ENCODE data around the gene KCNK4. TPM values are rescaled to one million over a fixed set of nuclear protein-coding genes. Genes with fewer than 3 reads are reported as not detected.
A peak's percentile ranks its signal among the peaks of the same experiment; 100 is the strongest.
"Not testable (repeated sequence)": the region's sequence is repeated elsewhere in the genome, so short reads cannot be mapped to it uniquely, and the experiment has no call there.

The KCNK4 gene
- total RNA-seq: 0.17 TPM in 1 of 2 replicates, not detected in the other

DNA sequence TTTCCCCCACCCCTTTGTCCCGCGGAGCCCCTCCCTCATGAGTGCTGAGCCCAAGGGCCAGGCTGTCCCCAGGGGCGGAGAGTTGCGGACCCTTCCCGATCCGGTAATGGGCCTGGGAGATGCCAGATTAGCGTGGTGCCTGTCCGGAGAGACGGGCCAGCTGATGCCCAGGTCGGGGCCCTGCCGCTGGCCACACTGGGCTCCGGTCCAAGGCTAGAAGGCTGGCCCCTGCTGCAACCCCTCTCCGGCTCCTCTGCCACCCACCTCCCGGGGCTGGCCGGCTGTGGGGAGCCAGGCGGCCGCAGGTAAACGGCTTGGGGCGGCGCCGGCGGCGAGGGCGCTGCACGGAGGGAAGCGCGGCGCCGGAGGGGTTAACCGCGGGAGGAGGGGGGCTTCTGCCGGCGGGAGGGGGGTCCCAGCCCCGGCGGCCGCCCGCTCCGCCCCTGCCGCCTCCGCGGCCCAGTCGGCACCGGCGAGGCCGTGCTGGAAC, at the start of gene KCNK4:
Gene KCNK4, plus strand, starts transcription at position 41 of the 490 bp plus-strand sequence. CDS start 1,717 bp downstream, outside the sequence.
- no peak for DNase-seq

DNA sequence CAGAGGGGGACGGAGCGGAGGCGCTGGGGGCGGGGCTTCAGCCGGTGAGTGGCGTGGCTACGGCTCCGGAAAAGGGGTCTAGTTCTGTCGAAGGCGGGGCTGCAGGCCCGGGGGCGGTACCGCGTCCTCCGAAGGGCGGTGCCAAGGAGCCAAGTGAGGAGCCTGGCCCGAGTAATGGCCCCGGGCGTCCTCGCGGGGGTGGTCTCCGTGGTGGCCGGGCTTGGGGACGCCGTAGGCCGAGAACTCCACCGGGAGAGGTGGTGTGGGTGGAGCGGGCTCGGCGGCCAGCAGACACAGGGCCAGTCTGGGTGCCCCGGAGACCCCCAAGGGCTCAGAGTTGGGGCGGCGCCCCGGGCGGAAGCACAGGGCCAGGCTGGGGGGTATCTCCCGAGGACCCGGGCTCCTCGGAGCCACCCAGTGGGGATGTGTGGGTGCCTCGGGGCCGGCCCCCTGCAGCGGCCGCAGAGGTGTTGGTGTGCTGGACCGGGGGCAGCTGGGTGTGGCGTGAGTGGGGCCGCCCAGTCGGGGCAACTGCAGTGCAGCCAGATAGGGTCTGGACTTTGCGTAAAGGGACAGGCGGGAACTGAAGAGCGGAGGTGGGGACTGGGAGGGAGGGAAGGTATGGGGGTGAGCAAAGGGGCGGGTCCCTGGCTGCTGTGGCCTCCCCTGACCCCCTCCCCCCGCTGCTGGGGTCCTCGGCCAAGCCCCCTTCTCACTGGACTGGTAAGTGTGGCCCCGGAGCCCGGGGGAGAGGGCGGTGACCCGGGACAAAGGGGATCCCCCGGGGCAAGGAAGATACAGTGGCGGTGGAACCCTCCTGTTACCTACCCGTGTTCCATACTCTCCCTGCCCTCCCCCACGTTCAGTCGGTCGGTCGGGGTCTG, 49.4 kb upstream of the KCNK4 start:
- peak; percentile 52 for DNase-seq

- DNase-seq: no peak
These were observed 47.8 kb upstream of the KCNK4 start for GRCh38 chr11:64243236-64243854.

DNA sequence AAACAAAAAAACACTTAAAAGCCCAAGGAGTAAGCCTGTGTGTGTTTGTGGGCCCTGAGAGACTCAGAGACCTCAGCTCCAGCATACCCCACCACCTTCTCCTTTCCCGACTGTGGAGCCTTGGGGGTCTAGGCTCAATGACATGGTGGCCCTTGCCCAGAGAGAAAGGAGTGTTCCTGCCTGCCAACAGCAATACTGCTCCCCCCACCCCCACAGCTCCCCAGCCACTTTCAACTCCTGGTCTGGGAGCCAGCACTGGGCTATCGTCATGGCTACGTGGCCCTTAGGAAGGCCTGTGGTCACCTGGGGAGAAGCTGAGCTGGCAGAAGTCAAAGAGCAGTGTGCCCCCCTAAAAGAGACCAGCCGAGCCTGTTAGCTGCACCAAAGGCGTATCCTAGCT, 47.0 kb upstream of the KCNK4 start:
- no peak for DNase-seq

DNA sequence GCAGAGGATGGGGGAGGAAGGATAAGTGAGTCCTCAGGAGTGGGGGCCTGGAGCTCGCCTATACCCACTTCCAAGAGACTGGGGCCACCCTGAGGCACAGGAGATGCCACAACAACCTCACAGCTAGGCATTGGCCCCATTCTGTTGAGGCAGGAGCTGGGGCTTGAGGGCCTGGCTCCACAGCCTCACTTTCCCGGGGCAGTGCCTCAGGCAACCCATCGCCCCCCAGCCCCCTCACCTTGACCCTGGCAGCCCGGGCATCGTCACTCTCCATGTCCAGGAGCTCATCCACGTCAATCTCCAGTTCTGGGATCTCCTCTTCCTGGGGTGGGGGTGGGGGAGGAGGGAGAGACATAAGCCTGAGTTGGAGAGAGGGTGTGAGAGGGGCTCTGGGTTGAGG, 46.1 kb upstream of the KCNK4 start:
- no peak for DNase-seq

DNA sequence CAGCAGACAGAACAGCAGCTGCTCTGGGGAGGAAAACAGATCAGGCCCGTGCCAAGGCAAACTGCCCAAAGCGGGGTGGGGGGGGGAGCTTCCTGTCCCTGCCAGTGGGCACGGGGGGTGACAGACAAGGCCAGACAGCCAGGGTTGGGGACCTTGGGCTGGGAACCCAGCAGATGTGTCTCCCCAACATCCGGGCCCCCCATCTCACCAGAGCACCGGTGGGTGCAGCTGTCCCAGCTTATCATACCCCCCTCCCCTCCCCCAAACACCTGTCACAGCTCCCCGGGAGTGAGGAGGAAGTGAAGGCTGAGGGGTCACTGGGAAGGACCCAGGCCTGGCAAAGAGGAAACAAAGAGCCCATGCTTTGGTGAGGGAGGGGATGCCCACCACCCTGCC, 45.7 kb upstream of the KCNK4 start:
- peak; percentile 34 for DNase-seq

DNA sequence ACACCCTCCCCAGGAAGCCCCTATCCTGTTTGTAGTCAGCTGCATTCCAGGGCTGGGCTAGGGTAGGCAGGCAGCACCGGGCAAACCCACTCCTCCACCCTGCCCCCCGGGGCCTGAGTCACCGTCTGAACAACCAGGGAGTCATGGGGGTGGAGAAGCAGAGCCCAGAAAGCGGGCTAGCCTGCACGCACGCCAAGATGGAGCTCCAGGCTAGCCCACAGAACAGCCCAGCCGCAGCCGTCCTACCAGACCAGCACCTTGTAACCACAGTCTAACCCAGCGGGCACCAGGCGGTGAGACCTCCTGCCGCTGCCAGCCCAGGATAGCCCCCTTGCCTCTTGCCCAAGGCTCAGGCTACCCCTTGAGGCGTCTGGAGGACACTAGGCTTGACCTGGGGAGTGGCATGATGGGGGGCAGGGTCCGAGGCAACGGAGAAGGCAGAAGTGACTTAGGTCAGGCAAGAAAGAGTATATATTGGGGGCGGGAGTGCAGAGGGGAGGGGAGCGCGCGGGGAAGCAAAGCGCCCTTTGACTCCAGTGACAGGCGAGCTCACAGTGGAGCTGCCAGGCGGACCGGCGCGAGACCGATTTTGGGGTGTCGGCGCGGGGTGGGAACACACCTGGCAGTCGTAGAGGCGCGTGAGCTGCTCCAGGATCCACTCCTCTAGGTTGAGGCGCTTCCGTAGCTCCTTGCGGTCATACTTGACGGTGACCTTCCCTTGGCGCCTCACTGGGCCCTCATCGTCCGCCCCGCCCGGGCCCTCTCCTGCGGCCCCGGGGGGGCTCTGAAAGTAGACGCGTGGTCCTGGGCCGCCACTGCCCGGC, 45.1 kb upstream of the KCNK4 start:
- DNase-seq: peak; percentile 85

- not testable (repeated sequence) for DNase-seq
These were observed 44.6 kb upstream of the KCNK4 start for GRCh38 chr11:64246621-64246870.

DNA sequence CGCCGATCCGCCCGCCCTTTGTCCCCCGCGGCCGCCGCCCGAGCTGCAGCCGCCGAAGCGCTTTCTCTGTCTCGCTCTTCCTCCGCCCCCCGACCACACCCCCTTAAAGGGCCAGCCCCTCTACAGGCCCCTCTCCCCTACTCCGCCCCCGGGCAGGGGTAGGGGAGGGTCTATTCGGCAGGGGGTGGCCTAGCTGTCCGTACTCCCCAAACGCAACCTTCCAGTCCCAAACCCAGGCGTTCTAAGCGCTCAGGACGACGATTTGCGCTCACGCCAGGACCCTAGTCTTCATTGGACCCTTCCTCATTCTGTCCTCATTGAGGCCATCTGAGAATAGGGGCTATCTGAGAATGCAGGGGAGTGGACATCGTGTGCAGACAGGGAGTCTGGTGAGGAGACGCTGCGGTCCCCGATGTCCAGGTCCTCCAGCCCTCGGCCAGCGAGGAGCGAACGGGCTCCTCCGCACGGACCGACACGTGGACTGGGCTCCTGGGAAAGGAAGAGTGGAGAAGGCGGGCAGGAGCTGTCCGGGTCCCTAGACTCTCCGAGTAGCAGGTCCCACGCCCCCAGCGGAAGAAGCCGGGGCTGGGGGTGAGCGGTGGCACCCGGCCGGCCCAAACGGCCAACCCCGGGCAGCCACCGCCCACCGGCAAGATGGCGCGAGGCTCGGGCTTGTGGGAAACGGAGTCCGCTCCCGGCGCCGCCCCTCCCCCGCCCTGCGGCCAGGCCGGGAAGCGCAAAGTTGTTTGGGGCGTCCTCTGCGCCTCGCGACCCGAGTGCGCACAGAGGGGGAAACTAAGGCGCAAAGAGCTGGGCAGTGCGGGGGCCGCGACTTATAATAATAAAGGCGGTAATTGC, 44.0 kb upstream of the KCNK4 start, which contains the start of gene PPP1R14B:
Gene PPP1R14B, minus strand, starts transcription at position 73 of the 858 bp plus-strand sequence. CDS start 270 bp downstream, outside the sequence.
- DNase-seq: peak; percentile 85

- no peak for DNase-seq
These were observed 43.2 kb upstream of the KCNK4 start for GRCh38 chr11:64247729-64248531.

GRCh38 chr11:64248578-64248977, 42.5 kb upstream of the KCNK4 start:
- no peak for DNase-seq

- no peak for DNase-seq
These were observed 42.1 kb upstream of the KCNK4 start for GRCh38 chr11:64249038-64249437.

DNA sequence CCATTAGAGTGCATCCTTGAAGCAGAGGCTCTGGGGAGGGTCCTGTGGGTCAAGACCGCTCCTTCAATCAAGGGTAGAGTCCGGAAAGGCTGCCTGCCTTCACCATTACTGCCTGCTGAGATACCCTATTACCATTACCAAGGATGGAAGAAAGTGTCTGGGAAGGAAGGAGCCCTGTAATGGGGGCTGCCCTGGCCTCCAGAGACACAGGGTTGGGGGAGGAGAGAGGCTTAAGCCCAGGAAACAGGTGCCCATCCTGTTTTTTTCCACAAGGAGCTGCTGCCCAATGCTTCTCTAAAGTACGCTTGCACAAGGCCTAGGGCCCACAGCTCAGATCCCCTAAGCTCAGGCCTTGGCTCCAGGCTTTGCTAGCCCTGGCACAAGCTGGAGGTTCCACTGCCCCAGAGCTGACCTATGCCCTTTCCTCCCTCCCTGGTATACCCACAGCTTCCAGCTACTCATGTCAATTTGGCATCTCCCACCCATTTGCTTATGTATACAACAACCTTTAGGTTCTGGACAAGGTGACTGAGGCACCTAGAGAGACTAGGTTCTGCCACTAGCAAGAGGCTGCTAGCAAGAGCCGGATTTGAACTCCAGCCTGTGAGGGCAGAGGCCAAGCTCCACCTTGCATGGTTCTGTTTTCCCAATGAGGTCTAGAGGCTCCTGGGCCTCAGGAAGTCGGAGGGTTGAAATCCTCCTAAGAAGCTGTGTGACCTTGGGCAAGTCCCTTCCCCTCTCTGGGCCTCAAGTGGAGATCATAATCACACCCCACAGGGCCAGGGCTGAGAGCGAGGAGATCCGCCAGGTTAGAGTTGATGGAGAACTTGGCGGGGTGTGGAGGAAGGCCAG, 41.3 kb upstream of the KCNK4 start:
- DNase-seq: no peak

GRCh38 chr11:64250415-64251015, 40.6 kb upstream of the KCNK4 start:
- no peak for DNase-seq

DNA sequence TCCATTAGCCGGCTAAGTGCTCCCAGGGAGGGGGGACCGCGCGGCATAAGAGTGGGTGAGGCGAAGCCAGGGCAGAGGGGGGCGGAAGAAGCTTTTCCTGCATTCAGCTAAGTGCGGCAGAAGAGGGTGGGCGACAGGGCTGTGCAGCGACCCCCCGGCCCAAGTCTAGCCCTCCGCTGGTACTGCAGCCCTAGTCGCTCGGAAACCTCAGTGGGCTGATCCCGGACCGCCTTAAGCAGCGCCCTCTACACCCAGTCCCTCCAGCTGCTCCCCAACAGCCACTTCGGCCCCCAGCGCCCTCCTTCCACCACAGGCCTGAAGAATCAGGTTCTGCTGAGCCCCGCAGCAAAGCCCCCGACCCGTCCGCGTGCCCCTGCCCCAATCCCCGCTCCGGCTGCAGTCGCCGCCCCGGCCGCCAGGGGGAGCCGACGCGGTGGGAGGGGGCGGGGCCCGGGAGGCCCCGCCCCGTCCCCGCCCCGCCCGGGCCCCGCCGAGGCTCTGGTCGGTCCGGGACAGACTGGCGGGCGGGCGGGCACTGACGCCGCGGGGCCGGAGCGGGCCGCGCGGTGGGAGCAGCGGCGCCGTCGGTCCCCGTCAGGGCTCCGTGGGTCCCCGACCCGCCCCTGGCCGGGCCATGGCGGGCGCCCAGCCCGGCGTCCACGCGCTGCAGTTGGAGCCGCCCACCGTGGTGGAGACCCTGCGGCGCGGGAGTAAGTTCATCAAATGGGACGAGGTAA, 39.9 kb upstream of the KCNK4 start, which contains the start of gene PLCB3:
Gene PLCB3, plus strand, starts transcription at position 515 of the 737 bp plus-strand sequence. Its CDS starts 120 bp downstream, at position 635.
- DNase-seq: peak; percentile 66

- DNase-seq: no peak
These were observed 39.4 kb upstream of the KCNK4 start for GRCh38 chr11:64251753-64252002.

- peak; percentile 40 for DNase-seq
These were observed 38.9 kb upstream of the KCNK4 start for GRCh38 chr11:64252003-64252872.

DNA sequence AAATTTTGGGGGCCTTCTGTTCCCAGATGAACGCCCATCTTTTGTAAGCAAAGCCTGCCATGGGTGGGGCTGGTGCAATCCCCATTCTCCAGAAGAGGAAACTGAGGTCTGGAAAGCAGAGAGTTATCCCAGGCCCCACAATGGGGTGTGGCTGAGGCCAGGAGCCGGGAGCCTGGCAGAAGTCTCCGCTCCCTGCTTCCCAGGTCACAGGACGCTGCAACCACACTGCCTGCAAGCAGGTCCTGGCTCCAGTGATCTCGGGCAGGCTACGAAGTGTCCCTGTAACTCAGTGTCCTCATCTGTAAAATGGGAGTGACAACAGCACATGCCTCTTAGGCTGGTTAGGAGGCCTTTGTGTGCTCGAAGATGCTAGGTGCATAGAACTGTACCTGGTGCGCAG, 38.1 kb upstream of the KCNK4 start:
- DNase-seq: no peak
